RKO (cell line): ENCODE measurements around the gene VWA8.
A peak's percentile ranks its signal among the peaks of the same experiment; 100 is the strongest.

Source experiments
- DNase-seq: peaks from one replicate; pipeline ENCODE4 v3.0.0-alpha.2; 2016; ENCODE audit warnings: low spot score

VWA8 gene

GRCh38 chr13:41613471-41613870 is 347.4 kb downstream of the VWA8 start:
- DNase-seq, result no peak

GRCh38 chr13:41611385-41611784 is 349.5 kb downstream of the VWA8 start:
- no peak for DNase-seq

- DNase-seq, result no peak
Observed at GRCh38 chr13:41610404-41610803, 350.5 kb downstream of the VWA8 start.

GRCh38 chr13:41609828-41610227 is 351.1 kb downstream of the VWA8 start:
- DNase-seq, result no peak

GRCh38 chr13:41608839-41609177 is 352.1 kb downstream of the VWA8 start:
- DNase-seq, result no peak

- no peak for DNase-seq
Observed at GRCh38 chr13:41608111-41608838, 352.6 kb downstream of the VWA8 start.

- DNase-seq, result no peak
Observed at GRCh38 chr13:41606646-41607045, 354.3 kb downstream of the VWA8 start.

- no peak for DNase-seq
Observed at GRCh38 chr13:41605319-41606285, 355.3 kb downstream of the VWA8 start.

GRCh38 chr13:41603917-41604316 is 357.0 kb downstream of the VWA8 start:
- peak; percentile 78 for DNase-seq

GRCh38 chr13:41601718-41602445 is 359.0 kb downstream of the VWA8 start:
- no peak for DNase-seq

GRCh38 chr13:41599619-41600018 is 361.3 kb downstream of the VWA8 start:
- DNase-seq, result no peak

GRCh38 chr13:41597348-41598041 is 363.4 kb downstream of the VWA8 start:
- no peak for DNase-seq

GRCh38 chr13:41596190-41596589 is 364.7 kb downstream of the VWA8 start:
- DNase-seq, result no peak

GRCh38 chr13:41595298-41595697 is 365.6 kb downstream of the VWA8 start:
- DNase-seq, result no peak

- DNase-seq, result no peak
Observed at GRCh38 chr13:41590643-41591042, 370.3 kb downstream of the VWA8 start.

- no peak for DNase-seq
Observed at GRCh38 chr13:41590122-41590521, 370.8 kb downstream of the VWA8 start.

- DNase-seq, result no peak
Observed at GRCh38 chr13:41589434-41589833, 371.5 kb downstream of the VWA8 start.

- DNase-seq, result peak; percentile 95
Observed at GRCh38 chr13:41588899-41589298, 372.0 kb downstream of the VWA8 start.

GRCh38 chr13:41588448-41588847 is 372.5 kb downstream of the VWA8 start:
- no peak for DNase-seq

- DNase-seq, result no peak
Observed at GRCh38 chr13:41587490-41587889, 373.4 kb downstream of the VWA8 start.

GRCh38 chr13:41586216-41586615 is 374.7 kb downstream of the VWA8 start:
- DNase-seq, result no peak

GRCh38 chr13:41582027-41582463 is 378.9 kb downstream of the VWA8 start:
- no peak for DNase-seq
